Hematopoietic multipotent progenitor cell treated with erythropoietin and hydrocortisone succinate and interleukin-3 and kit ligand, for 17 days (in vitro differentiated cells): Measurements from ENCODE around the gene RAB8A.
"Not testable (repeated sequence)": the region's sequence is repeated elsewhere in the genome, so short reads cannot be mapped to it uniquely, and the experiment has no call there.

ENCODE experiments used
- DNase-seq: peaks from one replicate; pipeline ENCODE4 v3.0.0-alpha.2; 2015; ENCODE audit warnings: low spot score

The RAB8A gene

DNA sequence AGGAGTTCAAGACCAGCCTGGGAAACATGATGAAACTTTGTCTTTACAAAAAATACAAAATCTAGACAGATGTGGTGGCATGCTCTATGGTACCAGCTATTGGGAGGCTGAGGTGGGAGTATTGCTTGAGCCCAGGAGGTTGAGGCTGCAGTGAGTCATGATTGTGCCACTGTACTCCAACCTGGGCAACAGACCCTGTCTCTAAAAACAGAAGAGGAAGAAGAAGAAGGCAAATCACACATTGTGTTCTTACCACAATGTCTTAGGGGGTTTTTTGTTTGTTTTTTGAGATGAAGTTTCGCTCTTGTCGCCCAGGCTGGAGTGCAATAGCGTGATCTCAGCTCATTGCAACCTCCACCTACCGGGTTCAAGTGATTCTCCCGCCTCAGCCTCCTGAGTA is 67.2 kb downstream of the RAB8A start:
- not testable (repeated sequence) for DNase-seq

DNA sequence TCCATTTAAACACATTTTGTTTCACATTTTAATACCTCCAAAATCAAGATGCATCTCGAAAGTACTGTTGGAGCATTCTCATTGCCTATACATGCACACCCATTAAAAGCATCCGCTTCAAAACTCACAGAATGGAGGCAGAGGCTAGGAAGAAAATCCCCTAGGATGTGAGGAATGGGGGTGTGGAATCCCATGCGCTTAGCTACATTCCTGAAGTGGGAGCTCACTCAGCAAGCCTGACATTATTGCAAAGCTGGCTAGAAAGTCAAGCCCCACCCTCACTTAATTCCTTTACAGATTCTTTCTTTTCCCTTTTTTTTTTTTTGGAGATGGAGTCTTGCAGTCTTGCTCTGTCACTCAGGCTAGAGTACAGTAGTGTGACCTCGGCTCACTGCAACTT is 68.9 kb downstream of the RAB8A start:
- no peak for DNase-seq
